ENCODE data around the gene SRRM2. TPM values are rescaled to one million over a fixed set of nuclear protein-coding genes. Genes with fewer than 3 reads are reported as not detected.

SRRM2 gene
- total RNA-seq, 2 donors from 2014 or later = 843 to 876 TPM

GRCh38 chr16:2728034-2728433 is 24.4 kb upstream of the SRRM2 start:
- Histone ChIP-seq H3K9me3 (ENCODE audit: control insufficient read depth, low read length) (no peaks in the 10 kb centered on the region), H3K4me3 (ENCODE audit: low read length) (no peak overlapping the region), H3K4me1 (ENCODE audit: control insufficient read depth, insufficient read depth, low read length) (no peaks in the 10 kb centered on the region), H3K27ac (ENCODE audit: low read depth, low read length) (no peak overlapping the region), H3K27me3 (ENCODE audit: control insufficient read depth, insufficient read depth, low read length, poor library complexity, severe bottlenecking) (no peaks in the 10 kb centered on the region), H3K9ac (ENCODE audit: extremely low read depth, low read length, poor library complexity, severe bottlenecking) (no peak overlapping the region), H3K36me3 (ENCODE audit: control insufficient read depth, insufficient read depth, low read length) (no peaks in the 10 kb centered on the region)
- Mint-ChIP-seq H3K27me3 (ENCODE audit: insufficient read depth) (peaks cover 5% of the 10 kb centered on the region), H3K9me3 (no peaks in the 10 kb centered on the region), H3K4me1 (no peaks in the 10 kb centered on the region), H3K36me3 (ENCODE audit: low read depth) (no peaks in the 10 kb centered on the region), H3K4me3 (no peak overlapping the region), H3K27ac (no peak overlapping the region)
- TF ChIP-seq CTCF (conservative IDR thresholded peaks at IDR 0.05) = no peak
- DNase-seq = no peak
- 92 to 96% methylated on average over 3 to 5 of the region's 7 CpGs for WGBS, 2 experiments (ENCODE audit: insufficient coverage in 1 of 2, insufficient read length in 1 of 2)

- H3K9ac ChIP-seq (ENCODE audit: extremely low read depth, low read length, poor library complexity, severe bottlenecking) = no peak overlapping the region
- H3K4me3 ChIP-seq (ENCODE audit: low read length) = no peak overlapping the region
- H3K27me3 ChIP-seq (ENCODE audit: control insufficient read depth, insufficient read depth, low read length, poor library complexity, severe bottlenecking) = no peaks in the 10 kb centered on the region
- H3K36me3 Mint-ChIP-seq (ENCODE audit: low read depth) = no peaks in the 10 kb centered on the region
- TF ChIP-seq CTCF (conservative IDR thresholded peaks at IDR 0.05) = no peak
- WGBS, 2 experiments (ENCODE audit: insufficient coverage in 1 of 2, insufficient read length in 1 of 2) = 90 to 93% methylated on average over 9 of the region's 10 CpGs
- H3K9me3 Mint-ChIP-seq = no peaks in the 10 kb centered on the region
- no peaks in the 10 kb centered on the region for H3K36me3 ChIP-seq (ENCODE audit: control insufficient read depth, insufficient read depth, low read length)
- DNase-seq = no peak
- no peaks in the 10 kb centered on the region for H3K4me1 ChIP-seq (ENCODE audit: control insufficient read depth, insufficient read depth, low read length)
- peaks cover 2% of the 10 kb centered on the region for H3K27me3 Mint-ChIP-seq (ENCODE audit: insufficient read depth)
- no peaks in the 10 kb centered on the region for H3K9me3 ChIP-seq (ENCODE audit: control insufficient read depth, low read length)
- no peaks in the 10 kb centered on the region for H3K4me1 Mint-ChIP-seq
- no peak overlapping the region for H3K4me3 Mint-ChIP-seq
- no peak overlapping the region for H3K27ac ChIP-seq (ENCODE audit: low read depth, low read length)
- H3K27ac Mint-ChIP-seq = no peak overlapping the region
Observed at GRCh38 chr16:2734844-2735515, 17.5 kb upstream of the SRRM2 start.

- TF ChIP-seq CTCF (conservative IDR thresholded peaks at IDR 0.05) = no peak
- Mint-ChIP-seq H3K27me3 (ENCODE audit: insufficient read depth) (no peaks in the 10 kb centered on the region), H3K4me1 (peaks cover 2% of the 10 kb centered on the region), H3K9me3 (no peaks in the 10 kb centered on the region), H3K27ac (no peak overlapping the region), H3K4me3 (no peak overlapping the region), H3K36me3 (ENCODE audit: low read depth) (no peaks in the 10 kb centered on the region)
- Histone ChIP-seq H3K4me3 (ENCODE audit: low read length) (no peak overlapping the region), H3K4me1 (ENCODE audit: control insufficient read depth, insufficient read depth, low read length) (no peaks in the 10 kb centered on the region), H3K9me3 (ENCODE audit: control insufficient read depth, low read length) (no peaks in the 10 kb centered on the region), H3K36me3 (ENCODE audit: control insufficient read depth, insufficient read depth, low read length) (no peaks in the 10 kb centered on the region), H3K9ac (ENCODE audit: extremely low read depth, low read length, poor library complexity, severe bottlenecking) (no peak overlapping the region), H3K27ac (ENCODE audit: low read depth, low read length) (no peak overlapping the region), H3K27me3 (ENCODE audit: control insufficient read depth, insufficient read depth, low read length, poor library complexity, severe bottlenecking) (no peaks in the 10 kb centered on the region)
- 93 to 96% methylated on average over 6 to 11 of the region's 11 CpGs for WGBS, 2 experiments (ENCODE audit: insufficient coverage in 1 of 2, insufficient read length in 1 of 2)
- no peak for DNase-seq
Observed at GRCh38 chr16:2736476-2737237, 15.8 kb upstream of the SRRM2 start.

All from endodermal cell (in vitro differentiated cells).